Cardiac fibroblast (primary cell): ENCODE data around the gene KRT74.

Experiments used
- DNase-seq, 2 donors: peaks; one replicate each; pipeline versions ENCODE4 v3.0.0 to v3.0.0-alpha.2; 2010; ENCODE audit warnings: low read depth in 2 of 2
- H3K4me3 ChIP-seq, 2 donors: replicated peaks in 1 of 2; 1 replicate in 1 of 2; 2 replicates in 1 of 2; pipeline ENCODE4 v1.5.1; 2011; ENCODE audit warnings: low read depth in 2 of 2, low read length in 2 of 2, mild to moderate bottlenecking in 2 of 2, moderate library complexity in 1 of 2
- TF ChIP-seq, protein P1 (sequence below): IDR thresholded peaks from one replicate; pipeline ENCODE4 v1.5.1; 2011; ENCODE audit warnings: low read depth, mild to moderate bottlenecking, low read length, inconsistent platforms

Gene KRT74

DNA sequence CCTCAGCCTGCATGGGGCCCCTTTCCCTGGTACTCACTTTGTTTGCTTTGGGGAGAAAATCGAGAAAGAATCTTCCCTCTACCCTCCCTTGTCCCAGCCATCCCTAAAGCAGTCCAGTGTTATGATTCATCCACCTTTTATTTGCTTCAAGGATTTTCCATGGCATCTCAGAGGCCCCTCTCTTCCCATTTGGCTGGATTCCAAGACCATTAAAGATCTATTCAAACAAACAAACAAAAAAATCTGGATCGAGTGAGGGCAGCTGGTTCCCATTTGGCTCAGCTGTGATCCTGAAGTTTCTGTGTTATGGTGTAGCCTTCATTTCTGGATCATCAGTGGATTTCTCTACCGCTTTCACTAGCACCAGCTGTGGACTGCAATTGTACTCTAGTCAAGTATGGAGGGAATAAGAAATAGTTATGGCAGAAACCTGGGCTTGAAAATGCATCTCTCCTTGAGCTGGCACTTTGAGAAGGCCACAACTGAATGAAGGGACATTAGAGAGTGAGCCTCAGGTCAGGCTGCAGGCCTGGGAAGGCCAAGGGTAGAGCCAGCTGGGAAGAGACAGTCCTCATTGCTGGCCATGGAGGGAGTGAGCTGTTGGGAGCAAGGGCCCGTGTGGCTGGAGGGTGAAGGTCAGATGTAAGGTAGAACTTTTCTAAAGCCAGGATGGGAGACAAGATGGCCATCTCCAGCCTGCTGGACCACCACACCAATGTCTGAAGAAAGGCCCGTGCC lies 34.4 kb downstream of the KRT74 start:
- DNase-seq = peak; percentile 28 to 56
- H3K4me3 ChIP-seq = no peak overlapping the region
- TF ChIP-seq, protein P1, sequence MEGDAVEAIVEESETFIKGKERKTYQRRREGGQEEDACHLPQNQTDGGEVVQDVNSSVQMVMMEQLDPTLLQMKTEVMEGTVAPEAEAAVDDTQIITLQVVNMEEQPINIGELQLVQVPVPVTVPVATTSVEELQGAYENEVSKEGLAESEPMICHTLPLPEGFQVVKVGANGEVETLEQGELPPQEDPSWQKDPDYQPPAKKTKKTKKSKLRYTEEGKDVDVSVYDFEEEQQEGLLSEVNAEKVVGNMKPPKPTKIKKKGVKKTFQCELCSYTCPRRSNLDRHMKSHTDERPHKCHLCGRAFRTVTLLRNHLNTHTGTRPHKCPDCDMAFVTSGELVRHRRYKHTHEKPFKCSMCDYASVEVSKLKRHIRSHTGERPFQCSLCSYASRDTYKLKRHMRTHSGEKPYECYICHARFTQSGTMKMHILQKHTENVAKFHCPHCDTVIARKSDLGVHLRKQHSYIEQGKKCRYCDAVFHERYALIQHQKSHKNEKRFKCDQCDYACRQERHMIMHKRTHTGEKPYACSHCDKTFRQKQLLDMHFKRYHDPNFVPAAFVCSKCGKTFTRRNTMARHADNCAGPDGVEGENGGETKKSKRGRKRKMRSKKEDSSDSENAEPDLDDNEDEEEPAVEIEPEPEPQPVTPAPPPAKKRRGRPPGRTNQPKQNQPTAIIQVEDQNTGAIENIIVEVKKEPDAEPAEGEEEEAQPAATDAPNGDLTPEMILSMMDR = no peak

DNA sequence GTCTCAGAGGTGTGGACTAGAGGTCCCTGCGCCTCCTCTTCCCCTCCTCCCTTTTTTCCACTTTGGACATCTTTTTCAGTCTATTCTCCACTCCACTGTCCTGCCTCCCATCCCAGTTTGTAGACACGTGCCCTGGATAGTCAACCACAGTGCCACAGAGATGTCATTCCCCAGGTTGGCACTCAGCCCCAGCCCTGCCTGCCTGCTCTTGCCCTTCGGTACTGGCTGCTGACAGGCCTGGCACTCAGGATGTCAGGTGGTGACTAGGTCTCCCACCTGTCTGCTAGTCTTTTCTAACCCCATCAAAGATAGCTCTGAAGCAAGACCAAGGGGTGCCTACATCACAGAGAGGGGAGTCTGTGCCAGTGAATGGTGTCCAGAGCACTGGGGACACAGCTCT lies 36.5 kb downstream of the KRT74 start:
- TF ChIP-seq, protein P1 = no peak
- no peak overlapping the region for H3K4me3 ChIP-seq
- no peak for DNase-seq

DNA sequence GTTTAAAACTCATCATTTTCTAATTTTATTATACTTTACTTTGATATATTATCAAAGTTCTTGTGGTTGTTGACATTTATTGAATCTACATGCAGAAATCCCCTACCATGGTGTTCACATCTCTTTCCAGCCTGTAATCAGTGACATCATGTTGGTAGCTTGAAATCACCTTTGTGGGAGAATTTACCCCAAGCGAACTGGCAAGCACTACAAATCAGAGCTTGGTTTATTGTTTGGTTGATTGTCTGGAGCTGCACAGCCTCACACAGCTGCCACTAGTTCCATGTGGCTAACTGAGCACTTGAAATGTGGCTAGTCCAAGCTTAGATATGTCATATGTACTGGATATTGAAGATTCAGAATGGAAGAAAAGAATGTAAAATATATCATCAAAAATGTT lies 38.1 kb downstream of the KRT74 start:
- no peak for DNase-seq
- TF ChIP-seq, protein P1 = no peak
- no peak overlapping the region for H3K4me3 ChIP-seq

DNA sequence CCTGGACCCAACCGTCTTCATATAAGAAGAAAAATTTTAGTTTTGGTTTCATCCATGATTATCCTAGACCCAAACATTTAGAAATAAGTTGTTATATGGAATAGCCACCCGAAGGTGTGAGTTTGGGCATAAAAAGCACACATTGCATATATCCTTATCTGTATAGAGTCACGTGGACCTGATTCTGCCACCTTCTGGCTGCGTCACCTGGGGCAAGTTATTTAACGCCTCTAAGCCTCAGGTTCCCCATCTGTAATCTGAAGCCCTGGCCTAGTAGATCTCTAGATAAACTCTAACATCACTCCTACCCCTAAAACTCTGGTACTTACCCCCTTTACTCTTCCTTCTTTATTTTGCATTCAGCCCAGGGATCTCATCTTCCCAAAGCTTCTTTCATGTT lies 39.2 kb downstream of the KRT74 start:
- TF ChIP-seq, protein P1 = peak; percentile 5
- no peak for DNase-seq
- H3K4me3 ChIP-seq = no peak overlapping the region

DNA sequence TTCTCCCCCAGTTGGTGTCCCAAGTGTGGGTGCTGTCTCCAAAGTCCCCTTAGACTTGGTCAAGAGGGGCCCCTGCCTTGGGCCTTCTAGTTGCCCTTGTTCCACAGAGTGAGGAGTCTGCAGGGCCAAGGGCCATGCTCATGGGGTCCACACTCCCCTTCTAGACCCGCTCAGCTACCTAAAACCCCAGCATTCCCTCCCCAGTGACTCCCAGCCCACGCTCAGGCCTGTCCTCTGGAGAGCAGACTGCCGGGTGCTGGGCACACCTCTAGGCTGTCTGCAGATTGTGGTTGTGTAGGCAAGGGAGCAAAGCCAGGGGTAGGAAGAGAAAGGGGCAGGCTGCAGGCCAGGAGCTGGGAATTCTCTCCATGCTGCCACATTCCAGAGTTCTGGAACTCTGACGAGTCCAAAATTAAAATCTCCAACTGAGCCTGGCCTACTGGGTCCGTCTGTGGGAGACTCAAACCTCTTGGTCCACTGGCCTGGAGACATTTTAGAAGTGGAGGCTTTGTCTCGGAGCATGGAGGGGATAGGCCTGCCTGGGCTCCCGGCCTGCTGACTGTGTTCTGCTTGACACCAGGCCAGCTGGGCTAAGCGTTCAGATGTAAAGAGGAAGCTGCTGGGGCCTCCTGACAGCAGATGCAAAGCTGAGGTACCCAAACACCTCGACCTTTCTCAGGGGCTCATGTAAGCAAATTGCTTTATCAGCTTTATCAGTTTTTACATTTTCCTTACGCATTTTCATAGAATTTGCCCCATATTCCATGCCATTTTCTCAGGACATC lies 39.8 kb downstream of the KRT74 start:
- DNase-seq = no peak
- TF ChIP-seq, protein P1 = no peak
- no peak overlapping the region for H3K4me3 ChIP-seq

DNA sequence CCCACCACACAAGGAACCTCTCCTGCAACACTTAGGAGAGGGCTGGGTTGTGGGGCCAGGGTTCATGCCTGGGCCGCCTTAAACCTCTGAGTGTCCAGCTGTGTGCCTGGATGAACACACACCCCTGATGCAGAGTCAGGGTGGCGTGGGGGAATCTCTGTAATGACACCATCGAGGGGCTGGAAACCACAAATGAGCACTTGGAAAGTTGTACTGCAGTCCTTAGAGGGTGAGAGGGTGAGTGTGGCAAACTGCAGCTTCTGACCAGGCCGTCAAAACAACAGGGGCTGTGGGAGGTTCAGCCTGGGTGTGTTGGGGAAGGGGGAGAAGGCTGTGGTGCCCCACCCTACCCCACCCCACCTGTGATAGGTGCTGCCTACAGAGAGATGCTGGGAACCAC lies 41.0 kb downstream of the KRT74 start:
- H3K4me3 ChIP-seq = no peak overlapping the region
- no peak for DNase-seq
- TF ChIP-seq, protein P1 = no peak
